GM10266 (cell line): Measurements from ENCODE around the gene NDUFV2.

ENCODE experiments used
- DNase-seq: peaks from one replicate; pipeline ENCODE4 v3.0.0; 2012; ENCODE audit errors: extremely low spot score
- CTCF ChIP-seq: IDR thresholded peaks from 2 replicates; pipeline ENCODE4 v1.5.1; 2012; ENCODE audit warnings: mild to moderate bottlenecking, low read depth; ENCODE audit not compliant: control insufficient read depth, insufficient read depth; ENCODE audit errors: missing control alignments

The NDUFV2 gene

DNA sequence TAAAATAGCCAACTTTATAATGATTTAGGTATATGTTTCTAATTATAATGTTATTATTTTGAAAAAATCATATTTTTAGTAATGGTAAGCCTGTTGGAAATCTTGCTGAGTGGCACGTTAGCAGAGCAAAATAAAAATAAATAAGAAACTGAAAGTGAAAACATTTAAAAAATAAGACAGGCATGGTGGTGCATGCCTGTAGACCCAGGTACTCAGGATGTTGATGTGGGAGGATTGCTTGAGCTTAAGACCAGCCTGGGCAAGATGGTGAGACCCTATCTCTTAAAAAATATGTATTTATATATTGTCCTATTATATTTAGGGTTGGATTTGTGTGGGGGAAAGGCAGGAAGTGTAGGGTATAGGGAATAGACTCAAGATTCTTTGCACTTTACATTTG is 18.3 kb downstream of the NDUFV2 start:
- no peak for TF ChIP-seq CTCF
- no peak for DNase-seq

DNA sequence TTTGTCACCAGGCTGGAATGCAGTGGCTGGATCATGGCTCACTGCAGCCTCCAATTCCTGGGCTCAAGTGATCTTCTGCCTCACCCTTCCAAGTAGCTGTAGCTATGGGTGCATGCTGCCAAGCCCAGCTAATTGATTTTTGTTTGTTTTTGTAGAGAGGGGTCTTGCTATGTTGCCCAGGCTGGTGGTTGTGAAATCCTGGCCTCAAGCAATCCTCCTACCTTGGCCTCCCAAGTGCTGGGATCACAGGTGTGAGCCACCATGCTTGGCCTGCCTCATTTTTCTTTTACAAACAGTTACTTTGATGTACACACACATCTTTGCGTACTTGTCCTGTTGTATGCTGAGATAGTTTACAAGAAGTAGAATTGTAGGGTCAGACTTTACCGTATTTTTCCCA is 21.0 kb downstream of the NDUFV2 start:
- DNase-seq: no peak
- TF ChIP-seq CTCF: no peak

DNA sequence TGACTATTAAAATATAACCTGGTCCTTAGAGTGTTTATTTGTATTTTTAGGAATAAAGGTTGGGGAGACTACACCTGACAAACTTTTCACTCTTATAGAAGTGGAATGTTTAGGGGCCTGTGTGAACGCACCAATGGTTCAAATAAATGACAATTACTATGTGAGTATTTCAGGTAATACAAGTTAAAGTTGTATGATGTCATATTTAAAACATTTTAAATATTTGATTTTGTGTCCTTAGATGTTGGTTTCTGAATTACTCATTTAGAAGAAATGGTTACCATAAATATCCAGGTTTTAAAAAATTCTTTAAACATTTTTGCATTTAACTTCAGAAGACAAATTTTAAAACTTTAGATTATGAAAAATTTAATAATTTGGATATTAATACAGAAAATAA is 22.3 kb downstream of the NDUFV2 start:
- TF ChIP-seq CTCF: no peak
- no peak for DNase-seq

DNA sequence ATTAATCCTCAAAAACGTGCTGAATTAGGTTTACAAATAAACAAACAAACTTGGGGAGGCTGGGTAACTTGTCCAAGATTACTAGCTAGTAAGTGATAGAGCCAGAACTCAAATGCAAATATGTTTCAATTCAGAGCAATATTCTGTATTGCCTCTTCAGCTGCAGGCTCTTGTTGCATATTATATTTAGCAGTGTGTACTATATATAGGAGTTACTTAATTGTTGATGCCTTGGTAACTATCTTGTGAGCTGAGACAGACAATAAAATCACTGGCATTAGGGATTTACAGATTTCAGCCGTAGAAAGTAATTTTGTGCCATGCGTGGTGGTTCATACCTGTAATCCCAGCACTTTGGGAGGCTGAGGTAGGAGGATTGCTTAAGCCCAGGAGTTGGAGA is 23.8 kb downstream of the NDUFV2 start:
- no peak for TF ChIP-seq CTCF
- no peak for DNase-seq

DNA sequence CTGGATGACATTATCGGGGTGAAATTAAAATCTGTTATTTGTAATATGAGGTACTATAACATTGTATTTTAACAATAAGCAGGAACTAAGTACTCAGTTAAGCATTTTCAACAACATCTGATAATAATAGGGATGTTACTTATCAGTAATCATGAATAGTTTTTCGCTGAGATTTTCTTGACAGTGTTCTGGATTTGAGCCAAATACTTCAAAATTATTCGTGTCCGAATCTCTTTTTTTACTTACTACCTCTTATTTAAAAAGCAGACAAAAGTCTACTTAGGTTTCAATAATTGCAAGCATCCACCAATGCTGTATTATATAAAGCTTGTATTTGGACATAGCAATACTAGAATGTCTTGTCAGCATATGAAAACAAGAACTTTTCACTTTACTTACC is 27.7 kb downstream of the NDUFV2 start:
- no peak for DNase-seq
- no peak for TF ChIP-seq CTCF

GRCh38 chr18:9130806-9131205 is 28.3 kb downstream of the NDUFV2 start:
- TF ChIP-seq CTCF: no peak
- DNase-seq: no peak

DNA sequence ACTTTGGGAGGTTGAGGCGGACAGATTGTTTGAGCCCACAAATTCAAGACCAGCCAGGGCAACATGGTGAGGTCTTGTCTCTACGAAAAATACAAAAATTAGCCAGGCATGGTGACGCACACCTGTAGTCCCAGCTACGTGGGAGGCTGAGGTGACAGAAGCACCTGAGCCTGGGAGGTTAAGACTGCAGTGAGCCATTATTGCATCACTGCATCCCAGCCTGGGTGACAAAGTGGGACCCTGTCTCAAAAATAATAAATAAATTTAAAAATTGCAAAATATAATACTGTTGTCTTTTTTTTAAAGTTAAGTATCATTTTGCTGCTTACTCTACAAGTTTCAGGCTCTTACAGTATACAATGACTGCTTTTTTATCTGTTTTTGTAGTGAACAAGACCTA is 30.1 kb downstream of the NDUFV2 start:
- no peak for DNase-seq
- TF ChIP-seq CTCF: no peak

DNA sequence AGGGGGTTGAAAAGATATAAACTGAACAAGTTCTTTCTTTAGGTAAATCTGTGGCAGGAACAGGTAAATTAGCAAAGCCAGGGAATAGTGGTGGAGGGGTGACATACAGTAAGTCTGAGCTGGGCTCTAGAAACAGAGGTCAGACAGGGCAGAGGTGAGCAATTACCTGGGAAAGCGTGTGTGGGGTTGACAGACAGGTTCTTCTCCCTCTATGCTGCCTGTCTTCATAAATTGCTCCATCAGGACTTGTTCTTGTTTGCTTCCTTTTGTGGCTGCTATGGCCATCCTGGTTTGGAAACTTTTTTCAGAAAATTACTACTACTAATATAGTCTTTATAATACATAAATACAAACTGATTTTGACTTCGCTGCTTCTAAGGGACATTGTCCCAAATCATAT is 30.7 kb downstream of the NDUFV2 start:
- DNase-seq: no peak
- TF ChIP-seq CTCF: no peak
